GM19468 (cell line): ENCODE data around the gene TBC1D2.
"Not testable (repeated sequence)": the region's sequence is repeated elsewhere in the genome, so short reads cannot be mapped to it uniquely, and the experiment has no call there.

Experiments used
- ATAC-seq: cut with Tn5 transposase; IDR thresholded peaks from one replicate; pipeline ENCODE4 v1.9.1; 2021; ENCODE audit warnings: mild to moderate bottlenecking, moderate library complexity, moderate number of reproducible peaks; ENCODE audit not compliant: unreplicated experiment; ENCODE audit errors: extremely low read depth

The TBC1D2 gene

DNA sequence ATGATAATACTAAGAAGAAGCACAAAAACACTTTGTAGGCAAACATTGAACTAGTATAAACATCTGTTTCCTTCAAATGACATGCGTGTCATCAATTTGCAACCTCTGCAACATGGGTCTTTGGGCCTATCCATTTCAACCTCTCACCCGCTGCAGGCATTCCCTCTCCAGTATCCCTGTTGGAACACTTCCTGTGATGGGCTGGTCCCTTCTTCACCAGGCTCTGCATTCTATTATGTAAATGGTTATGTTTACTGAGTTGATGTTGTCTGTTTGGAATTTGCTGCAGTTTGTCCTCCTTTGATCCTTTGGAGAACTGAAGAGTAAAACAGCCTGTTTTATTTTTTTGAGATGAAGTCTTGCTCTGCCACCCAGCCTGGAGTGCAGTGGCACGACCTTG lies 16.6 kb upstream of the TBC1D2 start:
- no peak for ATAC-seq

GRCh38 chr9:98271479-98271878 lies 16.0 kb upstream of the TBC1D2 start:
- no peak for ATAC-seq

DNA sequence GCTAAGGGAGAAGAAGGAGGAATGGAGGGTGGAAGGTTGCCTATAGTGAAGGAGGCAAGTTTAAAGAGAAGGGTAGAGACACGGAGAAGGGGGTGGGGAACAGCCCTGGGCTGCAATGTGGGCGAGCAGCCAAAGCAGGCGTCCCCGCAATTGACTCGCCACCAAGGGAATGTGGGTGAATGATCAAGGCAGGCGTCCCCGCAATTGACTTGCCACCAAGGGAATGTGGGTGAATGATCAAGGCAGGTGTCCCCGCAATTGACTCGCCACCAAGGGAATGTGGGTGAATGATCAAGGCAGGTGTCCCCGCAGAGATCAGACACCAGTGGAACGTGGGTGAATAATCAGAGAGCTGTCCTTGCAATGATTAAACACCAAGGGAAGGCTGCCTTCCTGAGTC lies 14.8 kb upstream of the TBC1D2 start:
- ATAC-seq: not testable (repeated sequence)

DNA sequence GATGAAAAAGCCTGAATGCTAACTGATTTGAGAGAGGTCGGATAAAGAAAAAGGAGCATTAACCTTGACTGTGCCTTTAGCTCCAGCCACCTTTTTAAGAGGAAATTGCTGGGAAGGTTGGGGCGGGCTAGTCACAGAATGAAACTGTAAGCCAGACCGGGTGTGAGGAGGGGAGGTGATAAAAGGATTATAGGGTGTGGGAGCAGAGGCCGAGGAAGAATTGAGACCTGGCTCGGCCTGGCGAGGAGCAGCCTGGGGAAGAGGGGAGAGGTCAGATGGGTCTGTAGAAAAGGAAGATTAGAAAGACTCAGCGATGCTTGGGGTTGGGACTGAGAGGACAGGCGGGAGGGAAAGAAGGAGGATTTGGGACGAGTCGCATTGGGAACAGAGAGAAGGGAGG lies 14.2 kb upstream of the TBC1D2 start:
- not testable (repeated sequence) for ATAC-seq

DNA sequence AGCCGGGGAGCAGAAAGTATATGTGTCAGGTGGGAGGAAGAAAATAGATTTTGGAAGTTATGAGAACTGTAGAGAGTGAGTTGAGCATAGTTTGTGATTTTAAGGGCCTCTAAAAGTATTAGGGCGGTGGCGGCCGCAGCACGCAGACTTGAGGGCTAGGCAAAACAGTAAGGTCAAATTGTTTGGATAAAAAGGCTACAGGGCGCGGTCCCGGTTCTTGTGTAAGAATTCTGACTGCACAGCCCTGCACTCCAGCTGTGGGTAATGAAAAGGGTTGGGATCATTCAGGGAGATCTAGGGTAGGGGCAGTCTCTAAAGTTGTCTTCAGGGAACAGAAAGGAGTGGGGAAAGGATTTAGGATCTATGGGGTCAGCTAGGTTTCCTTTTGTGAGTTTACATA lies 12.1 kb upstream of the TBC1D2 start:
- not testable (repeated sequence) for ATAC-seq

- no peak for ATAC-seq
Measured at GRCh38 chr9:98264516-98264915, 9.1 kb upstream of the TBC1D2 start.

- peak; percentile 90 for ATAC-seq
Measured at GRCh38 chr9:98263482-98264357, 8.3 kb upstream of the TBC1D2 start.

GRCh38 chr9:98263080-98263479 lies 7.6 kb upstream of the TBC1D2 start:
- ATAC-seq: no peak

GRCh38 chr9:98262056-98262455 lies 6.6 kb upstream of the TBC1D2 start:
- no peak for ATAC-seq

DNA sequence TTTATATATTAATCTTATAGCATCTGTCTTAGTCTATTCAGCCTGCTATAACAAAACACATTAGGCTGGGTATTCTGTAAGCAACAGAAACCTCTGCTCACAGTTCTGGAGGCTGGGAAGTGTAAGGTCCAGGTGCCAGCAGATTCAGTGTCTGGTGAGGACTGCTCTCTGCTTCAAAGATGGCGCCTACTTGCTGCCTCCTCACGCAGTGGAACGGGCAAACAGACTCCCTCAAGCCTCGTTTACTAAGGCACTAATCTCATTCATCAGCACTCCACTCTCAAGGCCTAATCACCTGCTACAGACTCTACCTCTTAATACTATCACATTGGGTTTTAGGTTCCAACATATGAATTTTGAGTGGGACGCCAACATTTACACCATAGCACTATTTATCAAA lies 5.2 kb upstream of the TBC1D2 start:
- ATAC-seq: no peak

- no peak for ATAC-seq
Measured at GRCh38 chr9:98259791-98260190, 4.3 kb upstream of the TBC1D2 start.

DNA sequence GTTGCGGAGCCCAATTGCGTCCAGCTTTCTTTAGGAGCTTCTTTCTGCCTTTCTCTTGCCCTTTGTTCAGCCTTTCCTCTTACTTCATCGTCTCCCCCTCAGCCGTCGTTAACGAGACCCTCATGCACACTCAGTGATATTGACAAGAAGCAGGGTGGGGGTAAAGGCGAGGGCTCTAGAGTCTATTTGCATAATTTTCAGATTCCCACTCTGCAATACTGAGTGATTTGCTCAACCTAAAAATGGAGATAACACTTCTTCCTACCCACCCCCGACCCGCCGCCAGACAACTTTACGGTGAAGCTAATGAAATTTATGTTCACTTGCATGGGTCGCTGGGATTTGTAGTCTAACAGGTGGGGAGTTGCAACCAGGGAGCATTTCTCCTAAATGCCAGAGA lies 1.3 kb upstream of the TBC1D2 start:
- no peak for ATAC-seq

- ATAC-seq: no peak
Measured at GRCh38 chr9:98255061-98255577, 330 bp downstream of the TBC1D2 start.

- no peak for ATAC-seq
Measured at GRCh38 chr9:98254228-98255060, 1.0 kb downstream of the TBC1D2 start.

DNA sequence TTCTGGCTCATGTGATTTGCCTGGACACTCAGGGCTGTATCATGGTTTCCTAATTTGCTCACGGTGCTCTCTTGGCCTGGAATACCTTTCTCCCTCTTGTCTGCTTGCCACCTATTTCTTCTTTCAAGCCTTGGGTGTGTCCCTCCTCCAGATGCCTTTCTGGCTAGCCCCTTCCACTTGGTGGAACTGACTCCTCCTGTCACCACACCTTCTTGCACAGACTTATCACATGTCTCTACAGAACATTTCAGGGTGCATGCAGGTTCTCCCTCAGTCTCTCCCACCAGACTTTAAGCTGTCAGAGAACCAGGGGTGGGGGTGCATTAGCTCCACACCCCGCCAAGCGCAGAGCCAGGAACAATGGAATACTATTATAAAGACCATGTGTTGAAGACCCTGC lies 1.9 kb downstream of the TBC1D2 start:
- ATAC-seq: no peak

DNA sequence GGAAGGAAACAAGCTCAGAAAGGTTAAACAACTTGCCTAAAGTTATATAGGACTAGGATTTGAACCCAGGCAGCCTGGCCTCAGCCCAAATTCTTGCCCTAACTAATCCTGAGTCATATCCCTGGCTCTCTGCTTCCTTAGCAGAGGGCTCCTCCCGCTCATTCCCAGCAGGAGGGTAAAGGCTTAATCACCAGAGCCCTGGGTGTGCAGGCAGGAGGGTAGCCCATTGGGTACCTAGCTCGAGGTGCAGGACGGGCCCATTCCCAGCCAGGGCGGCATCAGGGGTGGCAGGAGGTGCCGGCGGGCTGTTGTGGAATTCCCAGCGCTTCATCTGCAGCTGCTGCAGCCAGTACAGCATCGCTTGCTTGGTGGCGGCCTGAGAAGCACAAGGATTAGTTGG lies 3.9 kb downstream of the TBC1D2 start:
- no peak for ATAC-seq

GRCh38 chr9:98249771-98250170 lies 5.7 kb downstream of the TBC1D2 start:
- no peak for ATAC-seq

GRCh38 chr9:98248737-98249474 lies 6.5 kb downstream of the TBC1D2 start:
- no peak for ATAC-seq

DNA sequence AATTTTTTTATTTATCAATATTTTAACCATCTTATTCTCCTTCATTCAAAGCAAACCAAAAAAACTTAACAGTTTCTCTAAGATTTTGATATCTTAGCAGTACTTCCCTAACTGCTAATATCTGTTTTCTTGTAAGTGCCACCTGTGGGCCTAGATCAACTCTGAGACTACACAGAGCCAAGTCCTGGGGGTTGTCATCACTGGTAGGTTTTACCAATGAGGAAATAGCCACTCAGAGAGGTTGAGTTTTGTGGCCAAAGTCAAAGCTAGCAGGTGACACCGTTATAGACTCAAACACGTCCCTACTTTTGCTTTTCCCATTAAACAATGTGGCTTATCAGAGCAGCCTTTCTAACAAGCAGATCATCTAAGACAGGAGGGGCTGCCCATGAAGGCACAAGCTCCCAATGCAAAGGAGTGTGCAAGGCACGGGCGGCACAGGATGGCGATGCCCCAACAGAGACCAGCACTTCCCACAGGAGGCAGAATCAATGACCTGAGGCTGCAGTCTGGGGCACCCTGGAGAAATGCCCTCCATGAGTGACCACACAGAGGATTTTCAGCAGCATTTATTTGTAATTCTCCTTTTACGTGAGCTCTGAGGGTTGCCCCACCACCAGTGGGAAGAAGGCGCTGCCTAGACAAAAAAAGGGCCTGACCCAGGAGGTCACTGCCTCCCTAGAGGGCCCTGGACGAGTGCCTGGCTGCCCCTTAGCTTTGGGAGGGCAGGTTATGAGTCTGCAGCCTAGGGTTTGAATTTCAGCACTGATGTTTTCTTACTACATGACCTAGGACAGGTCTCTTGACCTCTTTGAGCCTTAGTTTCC lies 7.4 kb downstream of the TBC1D2 start:
- ATAC-seq: no peak

DNA sequence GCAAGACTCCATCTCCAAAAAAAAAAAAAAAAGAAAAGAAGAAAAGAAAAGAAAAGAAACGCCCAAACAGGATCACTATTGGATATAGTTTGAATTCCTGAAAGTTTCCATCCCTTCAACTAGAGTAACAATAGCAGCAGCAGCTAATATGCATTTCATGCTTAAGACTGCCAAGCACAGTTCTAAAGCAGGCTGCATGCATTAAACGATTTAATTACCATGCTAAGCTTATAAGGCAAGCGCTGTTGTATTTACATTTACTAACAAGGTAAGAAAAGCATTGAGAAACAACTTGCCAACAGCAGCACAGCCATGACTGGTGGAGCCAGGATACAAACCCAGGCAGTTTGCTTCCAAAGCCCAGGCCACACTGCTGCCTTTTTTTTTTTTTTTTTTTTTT lies 13.0 kb downstream of the TBC1D2 start:
- no peak for ATAC-seq
